Coronary artery (tissue), 2 donors: ENCODE results near the gene SPEG.
A peak's percentile ranks its signal among the peaks of the same experiment; 100 is the strongest.
"Not testable (repeated sequence)": the region's sequence is repeated elsewhere in the genome, so short reads cannot be mapped to it uniquely, and the experiment has no call there.

ENCODE experiments used
- DNase-seq: peaks from one replicate; pipeline ENCODE4 v3.0.0-alpha.2; 2017; ENCODE audit warnings: low spot score
- H3K27ac ChIP-seq, 2 donors: fragments of 200-600 bp; sonication (generic); one replicate each; pipeline ENCODE4 v1.5.1; 2016 to 2019
- H3K4me3 ChIP-seq: fragments of 200-600 bp; sonication (generic); 2 replicates; pipeline ENCODE4 v1.5.1; 2016; ENCODE audit warnings: mild to moderate bottlenecking, moderate library complexity
- TF ChIP-seq, protein P1 (sequence below): fragments of 200-600 bp; sonication (generic); IDR thresholded peaks from one replicate; pipeline ENCODE4 v1.5.1; 2019; ENCODE audit warnings: antibody characterized with exemption

The SPEG gene

DNA sequence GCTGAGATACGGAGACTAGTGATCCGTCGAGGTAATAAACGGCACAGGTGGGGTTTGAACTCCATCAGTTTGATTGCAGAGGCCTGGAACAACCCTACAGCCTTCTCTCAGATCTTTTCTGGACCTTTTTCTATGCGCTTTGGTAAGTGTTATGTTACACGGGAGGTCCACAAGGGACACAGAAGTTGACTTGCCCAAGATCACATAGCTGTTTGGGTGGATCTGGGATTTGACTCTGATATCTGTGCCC lies 45.8 kb upstream of the SPEG start:
- H3K27ac ChIP-seq = peak overlapping the region; percentile 59 to 100
- H3K4me3 ChIP-seq = peak overlapping the region; percentile 98
- DNase-seq = no peak
- TF ChIP-seq, protein P1, sequence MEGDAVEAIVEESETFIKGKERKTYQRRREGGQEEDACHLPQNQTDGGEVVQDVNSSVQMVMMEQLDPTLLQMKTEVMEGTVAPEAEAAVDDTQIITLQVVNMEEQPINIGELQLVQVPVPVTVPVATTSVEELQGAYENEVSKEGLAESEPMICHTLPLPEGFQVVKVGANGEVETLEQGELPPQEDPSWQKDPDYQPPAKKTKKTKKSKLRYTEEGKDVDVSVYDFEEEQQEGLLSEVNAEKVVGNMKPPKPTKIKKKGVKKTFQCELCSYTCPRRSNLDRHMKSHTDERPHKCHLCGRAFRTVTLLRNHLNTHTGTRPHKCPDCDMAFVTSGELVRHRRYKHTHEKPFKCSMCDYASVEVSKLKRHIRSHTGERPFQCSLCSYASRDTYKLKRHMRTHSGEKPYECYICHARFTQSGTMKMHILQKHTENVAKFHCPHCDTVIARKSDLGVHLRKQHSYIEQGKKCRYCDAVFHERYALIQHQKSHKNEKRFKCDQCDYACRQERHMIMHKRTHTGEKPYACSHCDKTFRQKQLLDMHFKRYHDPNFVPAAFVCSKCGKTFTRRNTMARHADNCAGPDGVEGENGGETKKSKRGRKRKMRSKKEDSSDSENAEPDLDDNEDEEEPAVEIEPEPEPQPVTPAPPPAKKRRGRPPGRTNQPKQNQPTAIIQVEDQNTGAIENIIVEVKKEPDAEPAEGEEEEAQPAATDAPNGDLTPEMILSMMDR = no peak

DNA sequence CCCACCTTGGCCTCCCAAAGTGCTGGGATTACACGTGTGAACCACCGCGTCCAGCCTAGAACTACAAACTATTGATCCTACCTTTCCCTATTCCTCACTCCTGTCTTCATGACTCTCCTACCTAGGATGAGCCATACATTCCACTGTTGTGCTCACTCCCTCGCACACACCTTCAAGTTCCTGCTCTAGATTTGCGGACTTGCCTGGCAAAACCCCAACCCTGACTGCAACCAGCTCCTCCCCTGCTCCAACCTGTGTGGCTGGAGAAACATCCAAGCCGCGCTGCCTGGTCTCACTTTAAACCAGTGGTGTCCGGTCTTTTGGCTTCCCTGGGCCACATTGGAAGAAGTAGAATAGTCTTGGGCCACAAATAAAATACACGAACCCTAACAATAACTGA lies 41.9 kb upstream of the SPEG start:
- DNase-seq = no peak
- TF ChIP-seq, protein P1 = no peak
- H3K4me3 ChIP-seq = no peak overlapping the region
- H3K27ac ChIP-seq = no peak overlapping the region

DNA sequence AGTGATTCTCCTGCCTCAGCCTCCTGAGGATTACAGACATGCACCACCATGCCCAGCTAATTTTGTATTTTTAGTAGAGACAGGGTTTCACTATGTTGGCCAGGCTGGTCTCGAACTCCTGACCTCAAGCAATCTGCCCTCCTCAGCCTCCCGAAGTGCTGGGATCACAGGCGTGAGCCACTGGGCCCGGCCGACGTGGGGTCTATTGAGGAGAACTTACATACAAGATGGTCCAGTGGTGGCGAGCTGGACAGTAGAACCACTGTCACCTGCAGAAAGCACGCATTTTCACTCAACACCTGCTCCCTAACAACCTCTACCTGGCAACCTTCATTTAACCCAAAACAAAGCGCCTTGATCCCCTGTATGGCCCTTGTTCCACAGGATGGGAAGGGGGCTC lies 39.6 kb upstream of the SPEG start:
- H3K27ac ChIP-seq, H3K4me3 ChIP-seq, DNase-seq: not testable (repeated sequence)

DNA sequence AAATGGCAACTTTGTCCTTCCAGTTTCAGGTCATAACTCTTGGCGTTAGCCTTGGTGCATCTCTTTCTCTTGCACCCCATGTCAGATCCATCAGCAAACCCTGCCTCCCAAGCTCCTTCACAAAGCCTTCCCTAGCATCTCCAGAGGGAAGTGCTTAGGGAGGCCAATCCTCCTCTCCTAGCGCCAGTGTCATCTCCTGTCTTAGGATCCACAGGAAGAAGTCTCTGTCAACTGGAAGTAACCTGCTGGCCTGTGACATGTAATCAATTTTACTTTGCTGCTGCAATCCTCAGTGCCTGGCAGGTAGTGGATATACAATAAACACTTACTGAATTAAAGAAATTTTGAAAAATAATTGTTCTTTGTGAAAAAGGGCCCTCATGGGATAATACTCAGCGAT lies 39.0 kb upstream of the SPEG start:
- TF ChIP-seq, protein P1 = no peak
- no peak for DNase-seq
- H3K27ac ChIP-seq = no peak overlapping the region

DNA sequence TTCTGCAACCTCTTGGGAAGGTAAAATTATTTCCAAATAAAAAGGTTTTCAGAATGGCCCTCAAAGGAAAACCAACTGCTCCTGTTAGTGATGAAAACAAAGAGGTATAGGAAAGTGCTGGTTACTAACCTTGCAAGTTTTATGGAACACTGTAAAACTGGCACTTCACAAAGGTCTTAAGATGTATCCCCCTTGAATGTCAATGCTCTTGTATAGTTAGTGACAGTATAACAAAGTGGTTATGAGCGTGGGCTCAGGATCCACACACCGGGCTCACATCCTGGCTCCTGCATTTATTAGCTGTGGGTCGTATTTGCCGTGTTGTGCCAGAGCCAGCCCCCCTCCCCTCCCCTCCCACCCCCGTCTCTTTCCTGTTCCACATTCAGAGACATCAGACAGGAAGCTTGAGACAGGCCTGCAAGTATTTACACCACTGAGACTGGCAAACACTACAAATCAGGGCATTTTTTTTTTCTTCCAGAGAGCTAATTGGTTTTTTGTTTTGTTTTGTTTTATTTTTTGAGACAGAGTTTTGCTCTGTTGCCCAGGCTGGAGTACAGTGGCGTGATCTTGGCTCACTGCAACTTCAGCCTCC lies 37.7 kb upstream of the SPEG start:
- TF ChIP-seq, protein P1 = no peak
- Histone ChIP-seq H3K27ac (peak overlapping the region in 1 of 2 donors; percentile 52), H3K4me3 (no peak overlapping the region)
- DNase-seq = no peak

More for the DNA sequence above, 39.0 kb upstream of the SPEG start:
- no peak overlapping the region for H3K4me3 ChIP-seq

DNA sequence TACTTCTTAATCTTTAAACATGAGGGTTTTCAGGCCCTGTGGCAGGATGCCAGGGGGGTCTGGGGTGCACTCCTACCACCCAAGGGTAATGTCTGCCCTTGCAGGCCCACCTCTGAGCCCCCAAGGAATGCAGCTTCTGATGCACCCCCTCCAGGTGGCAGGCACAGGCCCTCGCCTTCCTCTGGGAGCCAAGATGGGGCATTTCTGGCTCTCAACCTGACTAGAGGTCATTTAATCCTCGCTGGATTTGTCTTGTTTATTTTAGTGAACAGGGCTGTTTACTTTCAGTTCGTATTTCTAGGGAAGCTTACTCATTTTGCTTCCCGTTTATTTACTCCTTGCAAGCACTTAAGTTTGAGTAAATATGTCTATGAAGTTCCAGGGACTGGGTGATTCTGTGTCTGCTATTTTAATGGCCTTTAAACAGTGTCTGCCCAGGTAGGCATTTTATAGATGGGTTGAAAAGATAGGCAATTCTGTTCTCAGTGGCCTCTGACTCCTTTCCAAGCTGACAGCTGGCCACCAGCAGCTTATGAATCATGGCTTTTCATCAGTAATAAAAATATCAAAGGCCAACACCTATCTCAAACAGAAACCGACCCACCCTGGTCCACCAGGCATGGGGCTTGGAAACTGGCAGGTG lies 35.8 kb upstream of the SPEG start:
- Histone ChIP-seq H3K4me3 (no peak overlapping the region), H3K27ac (no peak overlapping the region)

DNA sequence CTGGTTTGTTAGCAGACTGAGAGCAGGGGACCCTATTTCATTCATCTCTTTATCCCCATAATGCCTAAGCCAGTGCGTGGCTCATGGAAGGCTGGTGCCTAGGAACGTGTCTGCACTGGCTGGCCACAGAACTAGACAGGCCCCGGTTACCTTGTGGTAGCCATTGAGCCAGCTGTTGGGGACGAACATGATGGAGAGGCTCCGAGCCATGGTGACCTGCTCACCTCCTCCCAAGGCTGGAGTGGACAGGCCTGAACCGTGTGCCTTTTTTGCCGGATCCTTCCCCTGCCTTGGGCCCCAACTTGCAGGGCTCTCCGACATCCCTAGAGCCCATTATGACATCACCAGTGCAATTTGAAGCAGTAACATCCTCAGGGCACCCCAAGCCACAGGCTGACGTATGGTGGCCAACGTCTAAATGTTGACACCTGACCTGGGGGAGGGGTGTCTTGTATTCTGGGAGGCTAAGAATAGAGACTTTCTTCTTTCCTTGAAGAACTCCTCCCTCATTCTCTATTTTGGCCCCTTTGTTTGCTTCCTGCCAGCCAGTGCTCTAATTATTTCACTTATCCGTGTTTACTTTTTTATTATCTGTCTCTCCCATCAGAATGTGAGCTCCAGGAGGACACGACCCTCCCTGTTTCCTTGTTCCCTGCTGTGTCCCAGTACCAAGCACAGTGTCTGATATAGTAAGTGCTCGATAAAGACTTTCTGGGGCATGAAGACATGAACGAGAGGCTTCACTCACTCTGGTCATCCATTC lies 34.7 kb upstream of the SPEG start:
- no peak for DNase-seq
- no peak overlapping the region for H3K4me3 ChIP-seq
- H3K27ac ChIP-seq = no peak overlapping the region
- TF ChIP-seq, protein P1 = no peak

More for the DNA sequence above, 35.8 kb upstream of the SPEG start:
- no peak for DNase-seq
- TF ChIP-seq, protein P1 = no peak
